WTC11 (cell line): ENCODE measurements around the gene PPP1R14C. TPM values are rescaled to one million over a fixed set of nuclear protein-coding genes. Genes with fewer than 3 reads are reported as not detected.

Source experiments
- ATAC-seq: fragments of 200-7000 bp; cut with Tn5 transposase; 2 replicates; pipeline ENCODE4 v1.10.0; 2021; ENCODE audit warnings: mild to moderate bottlenecking, moderate library complexity
- CTCF ChIA-PET: fragments of 300-600 bp; sonication (Branson Sonifier 250); formaldehyde crosslinking; loops from one replicate; lab custom pipeline; 2021; ENCODE audit warnings: antibody characterized with exemption; lab: Charles Lee
- POLR2A ChIA-PET: fragments of 350-600 bp; sonication (Branson Sonifier 250); formaldehyde crosslinking; loops from one replicate; lab custom pipeline; 2021; ENCODE audit warnings: antibody characterized with exemption; lab: Charles Lee
- DNase-seq: peaks from one replicate; pipeline ENCODE4 v3.0.0; 2021; ENCODE audit warnings: low spot score
- H3K27ac Mint-ChIP-seq: 2 replicates; pipeline ENCODE4 v1.8.0; 2021; ENCODE audit warnings: mixed read lengths
- H3K27me3 Mint-ChIP-seq: 2 replicates; pipeline ENCODE4 v1.8.0; 2021; ENCODE audit warnings: low read depth, mild to moderate bottlenecking, moderate library complexity, mixed read lengths
- H3K36me3 Mint-ChIP-seq: 2 replicates; pipeline ENCODE4 v1.8.0; 2021; ENCODE audit warnings: mixed read lengths
- H3K4me1 Mint-ChIP-seq: 2 replicates; pipeline ENCODE4 v1.8.0; 2022; ENCODE audit warnings: mixed read lengths
- H3K4me3 Mint-ChIP-seq: 2 replicates; pipeline ENCODE4 v1.8.0; 2021; ENCODE audit warnings: mild to moderate bottlenecking, moderate library complexity, mixed read lengths
- H3K9me3 Mint-ChIP-seq: 2 replicates; pipeline ENCODE4 v1.8.0; 2021; ENCODE audit warnings: mixed read lengths
- ATF3 ChIP-seq: sonication (generic); formaldehyde crosslinking; conservative IDR thresholded peaks from 2 replicates; pipeline ENCODE4 v1.8.1; 2022; ENCODE audit warnings: mild to moderate bottlenecking, missing genetic modification reagents
- CBFB ChIP-seq: sonication (generic); formaldehyde crosslinking; IDR thresholded peaks from 2 replicates; pipeline ENCODE4 v1.8.1; 2022; ENCODE audit warnings: mild to moderate bottlenecking, low read depth, missing genetic modification reagents
- CDX4 ChIP-seq: fragments of 250-450 bp; sonication (Bioruptor Pico); IDR thresholded peaks from 2 replicates; pipeline ENCODE4 v1.9.0; 2021; ENCODE audit warnings: moderate library complexity, mild to moderate bottlenecking, inconsistent platforms, borderline replicate concordance
- ELF4 ChIP-seq: sonication (generic); formaldehyde crosslinking; IDR thresholded peaks from 2 replicates; pipeline ENCODE4 v1.8.1; 2022; ENCODE audit warnings: low read depth, mild to moderate bottlenecking, moderate library complexity, missing genetic modification reagents
- ETV6 ChIP-seq: sonication (generic); formaldehyde crosslinking; IDR thresholded peaks from 2 replicates; pipeline ENCODE4 v1.8.1; 2022; ENCODE audit warnings: mild to moderate bottlenecking, missing genetic modification reagents
- FOXK1 ChIP-seq: sonication (generic); formaldehyde crosslinking; IDR thresholded peaks from 2 replicates; pipeline ENCODE4 v1.8.0; 2022; ENCODE audit warnings: mild to moderate bottlenecking, moderate library complexity, missing genetic modification reagents
- FOXP1 ChIP-seq: sonication (generic); formaldehyde crosslinking; IDR thresholded peaks from 2 replicates; pipeline ENCODE4 v1.8.0; 2022; ENCODE audit warnings: missing genetic modification reagents, mild to moderate bottlenecking, moderate library complexity, borderline replicate concordance
- MXD4 ChIP-seq: fragments of 250-450 bp; sonication (Bioruptor Pico); IDR thresholded peaks from 2 replicates; pipeline ENCODE4 v1.8.0; 2021; ENCODE audit warnings: mild to moderate bottlenecking, moderate library complexity, borderline replicate concordance
- MYBL2 ChIP-seq: sonication (generic); formaldehyde crosslinking; IDR thresholded peaks from 2 replicates; pipeline ENCODE4 v1.8.1; 2023; ENCODE audit warnings: mild to moderate bottlenecking, moderate library complexity, missing genetic modification reagents
- NFE2L1 ChIP-seq: sonication (generic); formaldehyde crosslinking; IDR thresholded peaks from 2 replicates; pipeline ENCODE4 v1.8.1; 2023; ENCODE audit warnings: missing genetic modification reagents
- NR1H2 ChIP-seq: sonication (generic); formaldehyde crosslinking; IDR thresholded peaks from 2 replicates; pipeline ENCODE4 v1.9.0; 2021; ENCODE audit warnings: mild to moderate bottlenecking, moderate library complexity, missing genetic modification reagents
- PRRX2 ChIP-seq: fragments of 250-450 bp; sonication (Bioruptor Pico); IDR thresholded peaks from 2 replicates; pipeline ENCODE4 v1.8.0; 2021; ENCODE audit warnings: mild to moderate bottlenecking
- RORB ChIP-seq: fragments of 250-450 bp; sonication (Bioruptor Pico); IDR thresholded peaks from 2 replicates; pipeline ENCODE4 v1.9.0; 2021; ENCODE audit warnings: mild to moderate bottlenecking
- TEAD4 ChIP-seq: sonication (generic); formaldehyde crosslinking; IDR thresholded peaks from 2 replicates; pipeline ENCODE4 v1.8.0; 2022; ENCODE audit warnings: mild to moderate bottlenecking, missing genetic modification reagents
- ZMAT4 ChIP-seq: fragments of 250-450 bp; sonication (Bioruptor Pico); IDR thresholded peaks from 2 replicates; pipeline ENCODE4 v1.9.0; 2021; ENCODE audit warnings: mild to moderate bottlenecking
- ZNF138 ChIP-seq: sonication (generic); formaldehyde crosslinking; conservative IDR thresholded peaks from 2 replicates; pipeline ENCODE4 v1.8.1; 2022; ENCODE audit warnings: mild to moderate bottlenecking, moderate library complexity, missing genetic modification reagents
- ZNF219 ChIP-seq: sonication (generic); formaldehyde crosslinking; IDR thresholded peaks from 2 replicates; pipeline ENCODE4 v1.8.0; 2023; ENCODE audit warnings: missing genetic modification reagents, mild to moderate bottlenecking, borderline replicate concordance
- total RNA-seq: library from RNA; stranded (reverse); gene quantifications from 3 replicates; pipeline ENCODE4 v1.2.3, GENCODE V29; 2021
- TF ChIP-seq, protein P1 (sequence below): fragments of 250-450 bp; sonication (Bioruptor Pico); IDR thresholded peaks from 2 replicates; pipeline ENCODE4 v1.8.0; 2021; ENCODE audit warnings: mild to moderate bottlenecking
- TF ChIP-seq, protein P2 (sequence below): sonication (generic); formaldehyde crosslinking; IDR thresholded peaks from 2 replicates; pipeline ENCODE4 v1.8.0; 2022; ENCODE audit warnings: mild to moderate bottlenecking, missing genetic modification reagents
- TF ChIP-seq, protein P3 (sequence below): sonication (generic); formaldehyde crosslinking; IDR thresholded peaks from 2 replicates; pipeline ENCODE4 v1.8.0; 2023; ENCODE audit warnings: missing genetic modification reagents

PPP1R14C gene
- total RNA-seq, 1 experiment from 2014 or later: 1.1 TPM

DNA sequence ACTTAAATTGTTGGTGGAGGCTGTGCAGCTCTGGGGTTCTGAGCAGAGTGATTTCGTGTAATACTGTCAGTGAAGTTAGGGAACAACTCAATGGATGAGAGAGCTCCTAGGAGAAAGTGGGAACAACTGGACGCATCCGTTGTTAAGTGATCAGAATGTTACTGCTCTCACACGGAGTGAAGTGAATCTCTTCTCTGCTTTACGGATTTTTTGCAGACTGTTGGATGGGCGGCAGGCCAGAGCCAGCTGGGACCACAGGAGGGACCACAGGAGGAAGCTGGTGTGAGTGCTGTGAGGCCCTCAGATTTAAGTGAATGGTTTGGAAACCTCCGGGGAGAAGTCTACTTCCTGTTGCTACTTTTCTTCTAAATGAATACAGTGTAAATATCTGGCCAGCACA lies 23.7 kb upstream of the PPP1R14C start:
- Mint-ChIP-seq H3K36me3 (peaks cover 4% of the 10 kb centered on the region; the same call in 1 of the 2 replicates), H3K27ac (no peak overlapping the region), H3K27me3 (no peaks in the 10 kb centered on the region; the same call in 1 of the 2 replicates), H3K4me1 (peaks cover 14% of the 10 kb centered on the region)
- no peak; the same call in 1 of the 2 replicates for ATAC-seq
- no peak for TF ChIP-seq CBFB
- no peak for TF ChIP-seq NR1H2 (CRISPR knock-in tag)
- TF ChIP-seq MYBL2: no peak
- TF ChIP-seq PRRX2 (CRISPR knock-in tag): no peak
- TF ChIP-seq, protein P1, sequence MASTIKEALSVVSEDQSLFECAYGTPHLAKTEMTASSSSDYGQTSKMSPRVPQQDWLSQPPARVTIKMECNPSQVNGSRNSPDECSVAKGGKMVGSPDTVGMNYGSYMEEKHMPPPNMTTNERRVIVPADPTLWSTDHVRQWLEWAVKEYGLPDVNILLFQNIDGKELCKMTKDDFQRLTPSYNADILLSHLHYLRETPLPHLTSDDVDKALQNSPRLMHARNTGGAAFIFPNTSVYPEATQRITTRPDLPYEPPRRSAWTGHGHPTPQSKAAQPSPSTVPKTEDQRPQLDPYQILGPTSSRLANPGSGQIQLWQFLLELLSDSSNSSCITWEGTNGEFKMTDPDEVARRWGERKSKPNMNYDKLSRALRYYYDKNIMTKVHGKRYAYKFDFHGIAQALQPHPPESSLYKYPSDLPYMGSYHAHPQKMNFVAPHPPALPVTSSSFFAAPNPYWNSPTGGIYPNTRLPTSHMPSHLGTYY (CRISPR knock-in tag): no peak
- no peak for TF ChIP-seq ZNF219 (CRISPR knock-in tag)
- no peak for TF ChIP-seq ETV6 (CRISPR knock-in tag)
- no peak for TF ChIP-seq ATF3 (CRISPR knock-in tag)
- TF ChIP-seq ZNF138: no peak
- TF ChIP-seq CDX4 (CRISPR knock-in tag): no peak
- no peak for TF ChIP-seq RORB (CRISPR knock-in tag)
- TF ChIP-seq FOXK1 (CRISPR knock-in tag): no peak
- TF ChIP-seq, all 79 proteins: peak for 0
- H3K4me3 Mint-ChIP-seq: no peak overlapping the region
- CTCF ChIA-PET: interaction anchor here (1.5 kb wide), 2 partner anchors 38 to 48 kb away, joined by 5 to 8 read pairs; no protein-coding TSS in a partner anchor
- DNase-seq: no peak
- H3K9me3 Mint-ChIP-seq: peaks cover 14% of the 10 kb centered on the region
- POLR2A ChIA-PET: no interaction called here

- Mint-ChIP-seq H3K27ac (no peak overlapping the region), H3K4me3 (no peak overlapping the region), H3K4me1 (peaks cover 19% of the 10 kb centered on the region), H3K36me3 (no peaks in the 10 kb centered on the region), H3K27me3 (no peaks in the 10 kb centered on the region; the same call in 1 of the 2 replicates), H3K9me3 (no peaks in the 10 kb centered on the region)
- ChIA-PET CTCF (no interaction called here), POLR2A (no interaction called here)
- DNase-seq (no peak), ATAC-seq (no peak)
- TF ChIP-seq, protein P2, sequence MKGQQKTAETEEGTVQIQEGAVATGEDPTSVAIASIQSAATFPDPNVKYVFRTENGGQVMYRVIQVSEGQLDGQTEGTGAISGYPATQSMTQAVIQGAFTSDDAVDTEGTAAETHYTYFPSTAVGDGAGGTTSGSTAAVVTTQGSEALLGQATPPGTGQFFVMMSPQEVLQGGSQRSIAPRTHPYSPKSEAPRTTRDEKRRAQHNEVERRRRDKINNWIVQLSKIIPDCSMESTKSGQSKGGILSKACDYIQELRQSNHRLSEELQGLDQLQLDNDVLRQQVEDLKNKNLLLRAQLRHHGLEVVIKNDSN: no peak
These were observed 19.2 kb upstream of the PPP1R14C start for GRCh38 chr6:150123645-150124044.

- ATAC-seq (no peak), DNase-seq (no peak)
- TF ChIP-seq, protein P3, sequence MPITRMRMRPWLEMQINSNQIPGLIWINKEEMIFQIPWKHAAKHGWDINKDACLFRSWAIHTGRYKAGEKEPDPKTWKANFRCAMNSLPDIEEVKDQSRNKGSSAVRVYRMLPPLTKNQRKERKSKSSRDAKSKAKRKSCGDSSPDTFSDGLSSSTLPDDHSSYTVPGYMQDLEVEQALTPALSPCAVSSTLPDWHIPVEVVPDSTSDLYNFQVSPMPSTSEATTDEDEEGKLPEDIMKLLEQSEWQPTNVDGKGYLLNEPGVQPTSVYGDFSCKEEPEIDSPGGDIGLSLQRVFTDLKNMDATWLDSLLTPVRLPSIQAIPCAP (CRISPR knock-in tag): no peak
- TF ChIP-seq TEAD4 (CRISPR knock-in tag): no peak
- TF ChIP-seq, protein P1 (CRISPR knock-in tag): no peak
- no peak for TF ChIP-seq FOXP1 (CRISPR knock-in tag)
- TF ChIP-seq NFE2L1: no peak
- no peak for TF ChIP-seq FOXK1 (CRISPR knock-in tag)
- TF ChIP-seq ZMAT4: no peak
- TF ChIP-seq MXD4: no peak
- TF ChIP-seq ELF4 (CRISPR knock-in tag): no peak
- H3K27me3 Mint-ChIP-seq: no peaks in the 10 kb centered on the region; the same call in 1 of the 2 replicates
- H3K36me3 Mint-ChIP-seq: no peaks in the 10 kb centered on the region
- no peaks in the 10 kb centered on the region for H3K9me3 Mint-ChIP-seq
- H3K27ac Mint-ChIP-seq: no peak overlapping the region
- H3K4me3 Mint-ChIP-seq: no peak overlapping the region
- peaks cover 13% of the 10 kb centered on the region for H3K4me1 Mint-ChIP-seq
- POLR2A ChIA-PET: no interaction called here
- CTCF ChIA-PET: no interaction called here
These were observed 18.6 kb upstream of the PPP1R14C start for GRCh38 chr6:150124235-150124634.
